ENCODE measurements around the gene SEMA6B. TPM values are rescaled to one million over a fixed set of nuclear protein-coding genes. Genes with fewer than 3 reads are reported as not detected.

SEMA6B gene
- total RNA-seq, 2 experiments from 2014 or later = not detected

DNA sequence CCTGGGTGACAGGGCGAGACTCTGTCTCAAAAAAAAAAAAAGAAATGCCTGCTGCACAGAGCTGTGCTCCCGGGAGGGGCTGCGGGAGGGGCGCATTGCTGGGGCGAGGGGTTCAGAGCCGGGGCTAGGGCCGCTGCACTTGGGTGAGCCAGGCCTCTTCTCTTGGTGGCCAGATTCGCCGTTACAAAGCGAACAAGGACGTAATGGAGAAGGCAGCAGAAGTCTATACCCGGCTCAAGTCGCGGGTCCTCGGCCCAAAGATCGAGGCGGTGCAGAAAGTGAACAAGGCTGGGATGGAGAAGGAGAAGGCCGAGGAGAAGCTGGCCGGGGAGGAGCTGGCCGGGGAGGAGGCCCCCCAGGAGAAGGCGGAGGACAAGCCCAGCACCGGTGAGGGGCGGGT is 60.2 kb downstream of the SEMA6B start:
- Mint-ChIP-seq H3K36me3 (peaks cover 6% of the 10 kb centered on the region), H3K4me1 (no peaks in the 10 kb centered on the region), H3K9me3 (ENCODE audit: low read depth) (no peaks in the 10 kb centered on the region), H3K4me3 (no peak overlapping the region), H3K27me3 (no peaks in the 10 kb centered on the region), H3K27ac (no peak overlapping the region)
- CTCF ChIA-PET = no interaction called here
- DNase-seq = no peak
- no peak for ATAC-seq

- ATAC-seq (no peak), DNase-seq (no peak)
- CTCF ChIA-PET = interaction anchor here (0.6 kb wide), 1 partner anchor 26 kb away, joined by 3 read pairs; no protein-coding TSS in a partner anchor
- Mint-ChIP-seq H3K9me3 (ENCODE audit: low read depth) (no peaks in the 10 kb centered on the region), H3K36me3 (peaks cover 6% of the 10 kb centered on the region), H3K27ac (no peak overlapping the region), H3K27me3 (no peaks in the 10 kb centered on the region), H3K4me3 (no peak overlapping the region), H3K4me1 (no peaks in the 10 kb centered on the region)
Measured at GRCh38 chr19:4498694-4499093, 60.8 kb downstream of the SEMA6B start.

DNA sequence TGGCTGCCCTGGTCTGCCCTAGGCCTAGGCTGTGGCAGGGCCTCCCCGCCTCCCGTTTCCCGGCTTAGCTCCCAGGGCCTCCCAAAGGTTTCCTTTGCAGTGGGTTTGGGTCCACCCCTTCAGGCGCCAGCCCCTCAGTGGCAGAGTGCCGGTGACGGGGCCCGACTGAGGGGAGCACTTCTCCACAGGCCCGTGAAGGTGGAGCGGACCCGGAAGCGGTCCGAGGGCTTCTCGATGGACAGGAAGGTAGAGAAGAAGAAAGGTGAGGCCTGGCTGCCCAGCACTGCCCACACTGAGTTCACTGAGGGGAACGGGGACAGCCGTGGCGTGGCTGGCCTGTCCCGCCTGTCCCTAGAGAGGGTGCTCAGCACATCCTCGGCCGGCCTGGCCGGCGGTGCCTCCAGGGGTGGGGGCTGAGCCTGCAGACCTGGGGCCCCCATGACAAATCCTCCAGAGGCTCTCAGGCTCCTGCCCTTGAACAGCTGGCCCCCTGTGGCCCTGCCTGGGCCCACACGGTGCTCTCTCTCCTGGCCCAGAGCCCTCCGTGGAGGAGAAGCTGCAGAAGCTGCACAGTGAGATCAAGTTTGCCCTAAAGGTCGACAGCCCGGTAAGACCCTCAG is 61.6 kb downstream of the SEMA6B start:
- H3K27ac Mint-ChIP-seq = no peak overlapping the region
- no peak for DNase-seq
- ATAC-seq = no peak
- H3K4me3 Mint-ChIP-seq = no peak overlapping the region
- peaks cover 6% of the 10 kb centered on the region for H3K36me3 Mint-ChIP-seq
- no peaks in the 10 kb centered on the region for H3K4me1 Mint-ChIP-seq
- H3K9me3 Mint-ChIP-seq (ENCODE audit: low read depth) = no peaks in the 10 kb centered on the region
- CTCF ChIA-PET = interaction anchor here (0.6 kb wide), 1 partner anchor 27 kb away, joined by 3 read pairs; no protein-coding TSS in a partner anchor
- no peaks in the 10 kb centered on the region for H3K27me3 Mint-ChIP-seq

DNA sequence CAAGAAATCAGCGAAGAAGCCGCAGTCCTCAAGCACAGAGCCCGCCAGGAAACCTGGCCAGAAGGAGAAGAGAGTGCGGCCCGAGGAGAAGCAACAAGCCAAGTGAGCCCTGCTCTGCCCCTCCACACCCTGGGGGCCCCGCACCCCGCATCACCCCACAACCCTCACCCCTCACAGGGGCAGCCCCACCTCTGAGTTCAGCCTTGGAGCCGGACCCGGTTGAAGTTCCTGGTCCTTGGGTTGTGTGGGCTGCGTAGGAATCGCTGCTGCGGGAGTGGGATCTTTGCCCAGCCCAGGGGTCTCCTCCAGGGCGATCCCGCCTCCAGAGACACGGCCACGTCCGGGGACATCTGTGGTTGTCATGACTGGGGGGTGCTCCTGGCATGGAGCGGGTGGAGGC is 63.2 kb downstream of the SEMA6B start:
- no peak for DNase-seq
- H3K4me1 Mint-ChIP-seq = no peaks in the 10 kb centered on the region
- H3K36me3 Mint-ChIP-seq = peaks cover 6% of the 10 kb centered on the region
- H3K9me3 Mint-ChIP-seq (ENCODE audit: low read depth) = no peaks in the 10 kb centered on the region
- no peak overlapping the region for H3K27ac Mint-ChIP-seq
- ATAC-seq = no peak
- CTCF ChIA-PET = no interaction called here
- H3K4me3 Mint-ChIP-seq = no peak overlapping the region
- H3K27me3 Mint-ChIP-seq = no peaks in the 10 kb centered on the region

DNA sequence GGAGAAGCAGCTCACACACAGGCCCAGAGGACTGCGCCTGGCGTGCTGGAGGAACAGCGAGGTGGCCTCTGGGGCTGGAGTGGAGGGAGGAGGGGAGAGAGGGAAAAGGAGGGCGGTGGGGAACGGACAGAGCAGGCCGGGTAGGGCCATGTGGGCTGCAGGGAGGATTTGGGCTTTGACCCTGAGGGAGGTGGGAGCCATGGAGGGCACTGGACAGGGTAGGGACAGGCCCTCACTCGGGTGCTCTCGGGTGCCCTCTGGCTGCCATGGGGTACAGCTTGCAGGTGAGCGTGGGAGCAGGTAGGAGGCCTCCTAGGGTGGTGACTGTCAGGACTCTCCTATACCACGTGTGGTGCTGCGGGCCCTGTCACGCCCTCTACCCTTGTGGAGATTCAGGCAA is 64.0 kb downstream of the SEMA6B start:
- Mint-ChIP-seq H3K4me1 (no peaks in the 10 kb centered on the region), H3K9me3 (ENCODE audit: low read depth) (no peaks in the 10 kb centered on the region), H3K27ac (no peak overlapping the region), H3K4me3 (no peak overlapping the region), H3K36me3 (peaks cover 11% of the 10 kb centered on the region), H3K27me3 (no peaks in the 10 kb centered on the region)
- DNase-seq (no peak), ATAC-seq (no peak)
- CTCF ChIA-PET = no interaction called here

- CTCF ChIA-PET = no interaction called here
- H3K27ac Mint-ChIP-seq = no peak overlapping the region
- no peaks in the 10 kb centered on the region for H3K27me3 Mint-ChIP-seq
- no peak overlapping the region for H3K4me3 Mint-ChIP-seq
- DNase-seq = no peak
- no peaks in the 10 kb centered on the region for H3K9me3 Mint-ChIP-seq (ENCODE audit: low read depth)
- no peak for ATAC-seq
- H3K36me3 Mint-ChIP-seq = peaks cover 16% of the 10 kb centered on the region
- no peaks in the 10 kb centered on the region for H3K4me1 Mint-ChIP-seq
Measured at GRCh38 chr19:4494691-4495064, 64.8 kb downstream of the SEMA6B start.

DNA sequence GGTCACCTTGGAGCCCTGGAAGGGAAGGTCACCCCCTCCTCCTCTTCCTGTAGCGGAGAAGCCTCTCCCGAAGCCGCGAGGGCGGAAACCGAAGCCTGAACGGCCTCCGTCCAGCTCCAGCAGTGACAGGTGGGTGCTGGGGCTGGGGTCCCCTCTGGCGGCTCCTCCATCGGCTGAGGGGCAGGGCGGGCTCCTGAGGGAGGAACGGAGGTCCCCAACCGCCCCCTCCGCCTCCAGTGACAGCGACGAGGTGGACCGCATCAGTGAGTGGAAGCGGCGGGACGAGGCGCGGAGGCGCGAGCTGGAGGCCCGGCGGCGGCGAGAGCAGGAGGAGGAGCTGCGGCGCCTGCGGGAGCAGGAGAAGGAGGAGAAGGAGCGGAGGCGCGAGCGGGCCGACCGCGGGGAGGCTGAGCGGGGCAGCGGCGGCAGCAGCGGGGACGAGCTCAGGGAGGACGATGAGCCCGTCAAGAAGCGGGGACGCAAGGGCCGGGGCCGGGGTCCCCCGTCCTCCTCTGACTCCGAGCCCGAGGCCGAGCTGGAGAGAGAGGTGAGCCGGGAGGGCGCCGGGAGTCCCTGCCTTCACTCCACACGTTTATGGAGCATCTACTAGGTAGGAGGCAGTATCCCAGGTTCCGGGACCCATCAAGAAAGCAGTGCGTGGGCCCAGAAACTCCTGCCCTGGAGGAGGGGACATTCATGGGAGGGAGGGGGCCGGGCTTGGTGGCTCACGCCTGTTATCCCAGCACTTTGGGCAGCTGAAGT is 65.4 kb downstream of the SEMA6B start:
- Mint-ChIP-seq H3K27me3 (no peaks in the 10 kb centered on the region), H3K27ac (no peak overlapping the region), H3K36me3 (peaks cover 16% of the 10 kb centered on the region), H3K9me3 (ENCODE audit: low read depth) (no peaks in the 10 kb centered on the region), H3K4me3 (no peak overlapping the region), H3K4me1 (no peaks in the 10 kb centered on the region)
- DNase-seq (no peak), ATAC-seq (no peak)
- CTCF ChIA-PET = no interaction called here

DNA sequence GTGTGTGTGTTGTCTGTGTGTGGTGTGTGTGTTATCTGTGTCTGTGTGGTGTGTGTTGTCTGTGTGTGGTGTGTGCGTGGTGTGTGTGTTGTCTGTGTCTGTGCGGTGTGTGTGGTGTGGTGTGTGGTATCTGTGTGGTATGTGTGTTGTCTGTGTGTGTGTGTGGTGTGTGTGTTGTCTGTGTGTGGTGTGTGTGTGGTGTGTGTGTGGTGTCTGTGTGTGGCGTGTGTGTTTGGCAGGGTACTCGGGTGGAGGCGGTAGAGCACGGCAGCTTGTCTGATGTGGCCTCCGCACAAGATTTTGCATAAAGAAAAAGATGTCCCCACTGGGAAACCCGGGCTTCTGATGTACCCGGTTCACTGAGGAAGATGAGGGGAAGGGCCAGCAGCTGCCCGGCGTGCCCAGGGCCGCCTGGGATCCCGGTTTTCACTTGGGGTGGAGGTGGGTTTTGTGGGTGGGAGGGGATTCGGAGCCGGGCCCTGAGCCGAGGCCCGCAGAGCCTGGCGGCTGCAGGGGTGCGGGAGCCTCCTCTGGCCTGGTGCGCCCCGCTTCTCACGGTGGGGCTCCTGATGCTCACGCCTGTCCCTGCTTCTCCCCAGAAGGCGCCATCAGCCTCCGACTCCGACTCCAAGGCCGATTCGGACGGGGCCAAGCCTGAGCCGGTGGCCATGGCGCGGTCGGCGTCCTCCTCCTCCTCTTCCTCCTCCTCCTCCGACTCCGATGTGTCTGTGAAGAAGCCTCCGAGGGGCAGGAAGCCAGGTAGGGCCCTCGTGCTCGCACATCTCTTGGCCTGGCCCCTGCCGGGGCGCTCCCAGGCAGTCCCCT is 66.2 kb downstream of the SEMA6B start:
- H3K9me3 Mint-ChIP-seq (ENCODE audit: low read depth) = no peaks in the 10 kb centered on the region
- H3K27ac Mint-ChIP-seq = no peak overlapping the region
- H3K36me3 Mint-ChIP-seq = peaks cover 18% of the 10 kb centered on the region
- CTCF ChIA-PET = no interaction called here
- H3K4me1 Mint-ChIP-seq = no peaks in the 10 kb centered on the region
- no peaks in the 10 kb centered on the region for H3K27me3 Mint-ChIP-seq
- no peak for DNase-seq
- H3K4me3 Mint-ChIP-seq = no peak overlapping the region
- ATAC-seq = no peak

Other genes starting within 250 kb of the SEMA6B start
- 1 to 10 TPM; 8.8 to 9.6 TPM for gene STAP2, start 220.9 kb downstream of the SEMA6B start, total RNA-seq
- 10 to 100 TPM; 24.1 to 25.4 TPM for gene MPND, start 216.1 kb downstream of the SEMA6B start, total RNA-seq
- 10 to 100 TPM; 43.3 to 57.7 TPM for gene SH3GL1, start 159.1 kb downstream of the SEMA6B start, total RNA-seq
- gene CHAF1A, start 157.0 kb downstream of the SEMA6B start, total RNA-seq = 100 to 1,000 TPM; 118 to 126 TPM
- gene UBXN6, start 101.9 kb downstream of the SEMA6B start, total RNA-seq = 10 to 100 TPM; 41.0 to 45.8 TPM
- 10 to 100 TPM; 57.8 to 60.2 TPM for gene HDGFL2, start 87.4 kb downstream of the SEMA6B start, total RNA-seq
- gene PLIN4, start 41.2 kb downstream of the SEMA6B start, total RNA-seq = not detected
- gene PLIN5, start 24.5 kb downstream of the SEMA6B start, total RNA-seq = not detected
- gene LRG1, start 19.6 kb downstream of the SEMA6B start, total RNA-seq = under 1 TPM; 0.32 to 0.35 TPM
- 10 to 100 TPM; 15.7 to 20.1 TPM for gene TNFAIP8L1, start 79.8 kb upstream of the SEMA6B start, total RNA-seq
- gene MYDGF, start 110.7 kb upstream of the SEMA6B start, total RNA-seq = 10 to 100 TPM; 47.7 to 60.8 TPM
- 10 to 100 TPM; 92.5 to 98.0 TPM for gene DPP9, start 164.2 kb upstream of the SEMA6B start, total RNA-seq
- gene FEM1A, start 232.1 kb upstream of the SEMA6B start, total RNA-seq = 10 to 100 TPM; 11.5 to 16.8 TPM